K562 (cell line): Measurements from ENCODE around the gene ASCC2.

Source experiments
- FOXJ3 ChIP-seq: sonication (generic); formaldehyde crosslinking; IDR thresholded peaks from 2 replicates; pipeline ENCODE4 v1.4.0; 2020; ENCODE audit warnings: mild to moderate bottlenecking, missing genetic modification reagents
- HDAC2 ChIP-seq: fragments of 450-650 bp; IDR thresholded peaks from 2 replicates; pipeline ENCODE4 v1.6.1; 2016; ENCODE audit warnings: mild to moderate bottlenecking
- NCOA1 ChIP-seq: fragments of 450-650 bp; IDR thresholded peaks from 2 replicates; pipeline ENCODE4 v1.6.1; 2016; ENCODE audit warnings: low read depth
- POLR2AphosphoS5 ChIP-seq: IDR thresholded peaks from 2 replicates; pipeline ENCODE4 v1.6.1; 2011; ENCODE audit warnings: mild to moderate bottlenecking, low read depth, low read length, moderate library complexity; ENCODE audit not compliant: control insufficient read depth, insufficient read depth
- YBX1 ChIP-seq: fragments of 450-650 bp; IDR thresholded peaks from 2 replicates; pipeline ENCODE4 v1.7.1; 2016; ENCODE audit warnings: mild to moderate bottlenecking
- TF ChIP-seq, protein P1 (sequence below), 3 experiments: IDR thresholded peaks in 2 of 3; conservative IDR thresholded peaks in 1 of 3; 2 replicates each; pipeline ENCODE4 v1.5.1; 2011 to 2012; ENCODE audit warnings: low read length in 3 of 3, mild to moderate bottlenecking in 3 of 3, control low read depth in 2 of 3, improper control_type of control experiment in 1 of 3, inconsistent platforms in 1 of 3, low read depth in 1 of 3, mixed read lengths in 1 of 3, moderate library complexity in 1 of 3; ENCODE audit not compliant: insufficient read depth in 2 of 3
- TF ChIP-seq, protein P2 (sequence below), 2 experiments: IDR thresholded peaks; 2 replicates each; pipeline ENCODE4 v1.6.1; 2012; ENCODE audit warnings: improper control_type of control experiment in 2 of 2, low read depth in 2 of 2, low read length in 2 of 2, borderline replicate concordance in 1 of 2

DNA sequence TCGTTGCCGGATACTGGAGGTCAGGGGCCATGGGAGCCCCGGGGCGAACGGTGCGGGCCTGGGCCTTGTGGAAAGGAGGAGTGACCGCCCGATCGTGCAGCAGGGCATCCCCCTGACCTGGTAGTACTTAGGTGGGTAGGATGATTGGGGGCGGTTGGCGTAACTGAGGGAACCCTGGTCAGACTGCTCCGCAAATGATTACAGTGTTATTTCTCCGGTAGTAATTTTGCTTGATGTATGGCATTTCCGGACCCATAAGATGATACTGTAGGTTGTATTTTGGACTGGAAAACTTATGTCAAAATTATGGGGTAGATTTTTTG lies 45.7 kb upstream of the ASCC2 start:
- TF ChIP-seq, protein P1, sequence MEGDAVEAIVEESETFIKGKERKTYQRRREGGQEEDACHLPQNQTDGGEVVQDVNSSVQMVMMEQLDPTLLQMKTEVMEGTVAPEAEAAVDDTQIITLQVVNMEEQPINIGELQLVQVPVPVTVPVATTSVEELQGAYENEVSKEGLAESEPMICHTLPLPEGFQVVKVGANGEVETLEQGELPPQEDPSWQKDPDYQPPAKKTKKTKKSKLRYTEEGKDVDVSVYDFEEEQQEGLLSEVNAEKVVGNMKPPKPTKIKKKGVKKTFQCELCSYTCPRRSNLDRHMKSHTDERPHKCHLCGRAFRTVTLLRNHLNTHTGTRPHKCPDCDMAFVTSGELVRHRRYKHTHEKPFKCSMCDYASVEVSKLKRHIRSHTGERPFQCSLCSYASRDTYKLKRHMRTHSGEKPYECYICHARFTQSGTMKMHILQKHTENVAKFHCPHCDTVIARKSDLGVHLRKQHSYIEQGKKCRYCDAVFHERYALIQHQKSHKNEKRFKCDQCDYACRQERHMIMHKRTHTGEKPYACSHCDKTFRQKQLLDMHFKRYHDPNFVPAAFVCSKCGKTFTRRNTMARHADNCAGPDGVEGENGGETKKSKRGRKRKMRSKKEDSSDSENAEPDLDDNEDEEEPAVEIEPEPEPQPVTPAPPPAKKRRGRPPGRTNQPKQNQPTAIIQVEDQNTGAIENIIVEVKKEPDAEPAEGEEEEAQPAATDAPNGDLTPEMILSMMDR (IDR thresholded peaks at IDR 0.05 in 2 of 3, conservative IDR thresholded peaks at IDR 0.05 in 1 of 3; ENCODE audit: insufficient read depth in 2 of 3, low read depth in 1 of 3, low read length in 3 of 3), result no peak; a peak in 1 of 6 replicates
- TF ChIP-seq FOXJ3 (no peak), HDAC2 (no peak), POLR2AphosphoS5 (no peak), NCOA1 (no peak), YBX1 (no peak)
- TF ChIP-seq, protein P2, sequence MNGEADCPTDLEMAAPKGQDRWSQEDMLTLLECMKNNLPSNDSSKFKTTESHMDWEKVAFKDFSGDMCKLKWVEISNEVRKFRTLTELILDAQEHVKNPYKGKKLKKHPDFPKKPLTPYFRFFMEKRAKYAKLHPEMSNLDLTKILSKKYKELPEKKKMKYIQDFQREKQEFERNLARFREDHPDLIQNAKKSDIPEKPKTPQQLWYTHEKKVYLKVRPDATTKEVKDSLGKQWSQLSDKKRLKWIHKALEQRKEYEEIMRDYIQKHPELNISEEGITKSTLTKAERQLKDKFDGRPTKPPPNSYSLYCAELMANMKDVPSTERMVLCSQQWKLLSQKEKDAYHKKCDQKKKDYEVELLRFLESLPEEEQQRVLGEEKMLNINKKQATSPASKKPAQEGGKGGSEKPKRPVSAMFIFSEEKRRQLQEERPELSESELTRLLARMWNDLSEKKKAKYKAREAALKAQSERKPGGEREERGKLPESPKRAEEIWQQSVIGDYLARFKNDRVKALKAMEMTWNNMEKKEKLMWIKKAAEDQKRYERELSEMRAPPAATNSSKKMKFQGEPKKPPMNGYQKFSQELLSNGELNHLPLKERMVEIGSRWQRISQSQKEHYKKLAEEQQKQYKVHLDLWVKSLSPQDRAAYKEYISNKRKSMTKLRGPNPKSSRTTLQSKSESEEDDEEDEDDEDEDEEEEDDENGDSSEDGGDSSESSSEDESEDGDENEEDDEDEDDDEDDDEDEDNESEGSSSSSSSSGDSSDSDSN (IDR thresholded peaks at IDR 0.05; ENCODE audit: borderline replicate concordance in 1 of 2, low read depth in 2 of 2, low read length in 2 of 2), result no peak
